NT2/D1 (cell line): ENCODE measurements around the gene STPG2.

Experiments
- DNase-seq: peaks from one replicate; pipeline ENCODE4 v3.0.0-alpha.2; 2011; ENCODE audit warnings: low read depth, low spot score
- H3K27me3 ChIP-seq: 2 replicates; pipeline ENCODE4 v1.6.0; 2011; ENCODE audit warnings: mild to moderate bottlenecking; ENCODE audit not compliant: insufficient read length, insufficient read depth
- H3K36me3 ChIP-seq: 2 replicates; pipeline ENCODE4 v1.6.1; 2011; ENCODE audit warnings: mild to moderate bottlenecking, low read length, mixed read lengths; ENCODE audit not compliant: insufficient read depth, insufficient read length
- H3K4me1 ChIP-seq: 2 replicates; pipeline ENCODE4 v1.5.1; 2011; ENCODE audit not compliant: insufficient read depth, insufficient read length
- H3K4me3 ChIP-seq: 2 replicates; pipeline ENCODE4 v1.5.1; 2011; ENCODE audit warnings: low read depth; ENCODE audit not compliant: insufficient read length
- H3K9ac ChIP-seq: 2 replicates; pipeline ENCODE4 v1.6.0; 2011; ENCODE audit warnings: low read depth; ENCODE audit not compliant: insufficient read length
- H3K9me3 ChIP-seq: 2 replicates; pipeline ENCODE4 v1.5.1; 2011; ENCODE audit warnings: mild to moderate bottlenecking, low read length; ENCODE audit not compliant: insufficient read depth
- SUZ12 ChIP-seq: IDR thresholded peaks from 2 replicates; pipeline ENCODE4 v1.6.1; 2011; ENCODE audit not compliant: insufficient read length, insufficient read depth; ENCODE audit errors: extremely low read depth
- YY1 ChIP-seq: IDR thresholded peaks from 2 replicates; pipeline ENCODE4 v1.6.1; 2011; ENCODE audit not compliant: insufficient read length, insufficient read depth
- ZNF274 ChIP-seq: IDR thresholded peaks from 2 replicates; pipeline ENCODE4 v1.6.1; 2011; ENCODE audit warnings: mild to moderate bottlenecking, low read depth, low read length

Gene STPG2

GRCh38 chr4:97759785-97760184 is 383.5 kb downstream of the STPG2 start:
- Histone ChIP-seq H3K27me3 (no peaks in the 10 kb centered on the region), H3K4me1 (no peaks in the 10 kb centered on the region), H3K4me3 (no peak overlapping the region), H3K9me3 (no peaks in the 10 kb centered on the region), H3K36me3 (no peaks in the 10 kb centered on the region), H3K9ac (no peak overlapping the region)
- no peak for DNase-seq
- no peak for TF ChIP-seq YY1
- TF ChIP-seq SUZ12 = no peak
- TF ChIP-seq ZNF274 = no peak

GRCh38 chr4:97752599-97752998 is 390.7 kb downstream of the STPG2 start:
- no peak for DNase-seq
- TF ChIP-seq ZNF274 = no peak
- TF ChIP-seq SUZ12 = no peak
- TF ChIP-seq YY1 = no peak
- Histone ChIP-seq H3K4me3 (no peak overlapping the region), H3K36me3 (no peaks in the 10 kb centered on the region), H3K9me3 (no peaks in the 10 kb centered on the region), H3K4me1 (no peaks in the 10 kb centered on the region), H3K9ac (no peak overlapping the region), H3K27me3 (no peaks in the 10 kb centered on the region)

DNA sequence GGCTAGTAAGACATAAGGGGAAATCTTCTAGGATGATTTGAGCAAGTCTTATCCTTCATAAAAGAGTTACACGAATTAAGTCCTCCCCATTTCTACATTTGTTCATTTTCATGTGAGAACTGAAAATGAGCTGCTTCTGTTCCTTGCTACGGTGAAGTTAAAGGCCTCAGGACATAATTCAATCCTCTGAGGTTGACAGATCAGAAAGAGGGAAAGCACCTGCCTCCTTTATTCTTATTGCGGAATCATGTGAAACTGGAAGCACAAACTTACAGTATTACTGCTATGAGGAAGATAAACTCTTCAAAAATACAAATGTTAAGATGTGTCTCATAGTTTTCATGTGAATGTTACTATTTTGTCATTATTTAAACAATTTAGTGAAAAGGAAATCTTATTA is 395.3 kb downstream of the STPG2 start:
- Histone ChIP-seq H3K4me3 (no peak overlapping the region), H3K4me1 (no peaks in the 10 kb centered on the region), H3K36me3 (no peaks in the 10 kb centered on the region), H3K27me3 (no peaks in the 10 kb centered on the region), H3K9me3 (no peaks in the 10 kb centered on the region), H3K9ac (no peak overlapping the region)
- no peak for TF ChIP-seq YY1
- TF ChIP-seq ZNF274 = no peak
- no peak for DNase-seq

GRCh38 chr4:97720869-97721432 is 422.3 kb downstream of the STPG2 start:
- H3K9me3 ChIP-seq = no peaks in the 10 kb centered on the region
- TF ChIP-seq SUZ12 (no peak), ZNF274 (no peak), YY1 (no peak)
- no peak for DNase-seq
- H3K36me3 ChIP-seq = no peaks in the 10 kb centered on the region
- no peak overlapping the region for H3K4me3 ChIP-seq
- H3K4me1 ChIP-seq = no peaks in the 10 kb centered on the region
- H3K9ac ChIP-seq = no peak overlapping the region
- H3K27me3 ChIP-seq = no peaks in the 10 kb centered on the region

DNA sequence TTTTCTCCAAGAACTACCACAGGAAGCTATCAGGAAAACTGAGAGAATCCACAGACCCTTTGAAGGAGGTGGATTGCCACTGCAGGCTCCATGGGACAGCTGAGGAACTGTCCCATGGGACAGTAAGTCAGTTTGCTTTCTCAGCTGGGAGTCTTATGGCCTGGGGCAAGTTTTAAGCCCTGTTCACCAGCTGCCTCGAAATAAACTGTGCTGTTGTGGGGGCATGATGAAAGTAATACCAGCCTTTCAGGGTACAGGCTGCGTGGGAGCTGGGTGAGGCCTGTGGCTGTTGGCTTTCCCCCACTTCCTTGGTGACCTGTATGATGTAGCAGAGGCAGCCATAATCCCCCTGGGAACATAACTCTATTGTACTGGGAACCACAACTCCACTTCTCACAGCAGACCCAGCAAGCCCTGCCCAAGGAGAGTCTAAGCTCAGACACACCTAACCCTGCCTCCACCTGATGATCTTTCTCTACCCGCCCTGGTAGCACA is 452.1 kb downstream of the STPG2 start:
- no peak for DNase-seq
- Histone ChIP-seq H3K9me3 (no peaks in the 10 kb centered on the region), H3K36me3 (no peaks in the 10 kb centered on the region), H3K27me3 (no peaks in the 10 kb centered on the region), H3K4me1 (no peaks in the 10 kb centered on the region), H3K9ac (no peak overlapping the region), H3K4me3 (no peak overlapping the region)
- no peak for TF ChIP-seq YY1
- no peak for TF ChIP-seq SUZ12
- no peak for TF ChIP-seq ZNF274

DNA sequence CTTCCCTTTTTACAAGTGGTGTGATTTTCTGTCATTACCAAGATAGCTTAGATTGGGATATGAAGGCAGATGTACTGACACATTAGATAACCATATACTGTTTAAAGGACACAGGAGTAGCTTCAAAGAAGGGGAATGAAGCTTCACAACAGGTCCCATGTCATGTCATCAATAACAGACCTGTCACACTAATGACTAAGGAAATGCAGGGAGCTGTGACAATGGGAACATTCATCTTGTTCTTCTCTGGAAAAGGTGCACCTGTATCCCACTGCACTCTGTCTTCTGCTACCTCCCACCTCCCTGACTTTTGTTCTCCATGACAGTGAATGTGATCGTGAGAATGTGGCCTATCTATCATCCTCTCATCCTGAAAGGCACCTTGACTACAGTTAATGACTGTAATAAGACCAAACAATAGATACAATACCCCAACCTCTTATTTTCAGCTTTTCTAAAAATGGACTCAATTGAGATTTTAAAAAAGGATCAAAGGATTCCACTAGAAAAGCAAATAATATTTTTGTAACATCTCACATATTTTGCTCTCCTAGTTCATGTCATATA is 472.5 kb downstream of the STPG2 start:
- no peak for DNase-seq

DNA sequence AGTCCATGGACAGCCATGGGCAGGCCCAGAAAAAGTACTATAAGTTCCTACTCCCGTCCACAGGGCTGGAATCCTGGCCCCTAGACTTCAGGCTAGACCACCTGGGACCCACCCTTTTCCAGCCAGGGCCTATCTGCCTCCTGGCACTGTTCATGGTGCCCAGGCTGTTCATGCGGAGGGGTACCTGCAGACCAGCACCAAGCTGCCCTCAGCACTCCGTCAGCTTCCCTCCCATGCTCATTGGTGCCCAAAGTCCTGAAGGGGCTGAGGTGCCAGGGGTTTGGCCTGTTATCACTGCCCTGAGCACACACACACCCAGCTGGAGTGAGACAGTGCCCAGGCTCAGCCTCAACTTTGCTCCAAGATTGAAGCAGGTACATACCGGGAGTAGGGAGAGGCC is 477.7 kb downstream of the STPG2 start:
- TF ChIP-seq SUZ12 (no peak), YY1 (no peak), ZNF274 (no peak)
- no peaks in the 10 kb centered on the region for H3K4me1 ChIP-seq
- no peaks in the 10 kb centered on the region for H3K27me3 ChIP-seq
- no peak overlapping the region for H3K4me3 ChIP-seq
- no peaks in the 10 kb centered on the region for H3K36me3 ChIP-seq
- H3K9me3 ChIP-seq = peaks cover 16% of the 10 kb centered on the region; the same call in 1 of the 2 replicates
- DNase-seq = no peak
- H3K9ac ChIP-seq = no peak overlapping the region

More for the DNA sequence above, 472.5 kb downstream of the STPG2 start:
- Histone ChIP-seq H3K36me3 (no peaks in the 10 kb centered on the region), H3K27me3 (no peaks in the 10 kb centered on the region), H3K4me3 (no peak overlapping the region), H3K4me1 (no peaks in the 10 kb centered on the region), H3K9ac (no peak overlapping the region), H3K9me3 (peaks cover 3% of the 10 kb centered on the region; the same call in 1 of the 2 replicates)
- TF ChIP-seq SUZ12 = no peak
- no peak for TF ChIP-seq YY1
- no peak for TF ChIP-seq ZNF274
